SKM-1 (cell line): ENCODE measurements around the gene NFIC.

Experiments used
- DNase-seq: peaks from one replicate; lab custom pipeline; 2025; ENCODE audit not compliant: unreplicated experiment; lab: John Stamatoyannopoulos, UW

The NFIC gene

DNA sequence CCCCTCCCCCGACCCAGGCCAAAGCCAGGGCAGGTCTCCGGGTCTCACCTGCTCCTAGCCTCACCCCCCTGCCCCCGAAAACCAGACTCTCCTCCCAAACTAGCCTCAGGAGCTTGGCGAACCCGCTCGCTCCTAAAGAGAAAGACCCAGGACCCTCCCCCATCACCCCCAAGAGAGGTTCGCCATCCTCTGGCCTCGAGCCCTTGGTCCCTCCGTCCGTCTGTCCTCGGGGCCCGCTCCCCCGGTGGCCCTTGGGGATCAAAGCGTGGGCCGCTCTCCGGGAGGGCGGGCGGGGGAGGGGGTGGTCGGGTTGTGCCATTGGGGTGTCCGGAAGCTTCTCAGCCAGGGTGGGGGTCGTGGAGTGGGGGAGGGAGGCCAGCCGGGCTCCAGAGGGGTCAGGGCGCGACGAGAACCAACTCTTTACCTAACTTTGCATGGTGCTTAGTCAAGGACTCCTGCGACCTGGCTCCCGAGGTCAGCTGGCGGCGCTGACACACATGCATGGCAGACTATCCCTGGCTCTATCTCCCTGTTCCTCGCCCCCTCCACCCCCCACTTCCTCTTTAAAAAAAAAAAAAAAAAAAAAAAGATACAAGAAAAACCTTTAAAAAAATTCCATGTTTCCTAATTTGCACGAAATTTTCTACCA, 98.3 kb downstream of the NFIC start:
- no peak for DNase-seq

DNA sequence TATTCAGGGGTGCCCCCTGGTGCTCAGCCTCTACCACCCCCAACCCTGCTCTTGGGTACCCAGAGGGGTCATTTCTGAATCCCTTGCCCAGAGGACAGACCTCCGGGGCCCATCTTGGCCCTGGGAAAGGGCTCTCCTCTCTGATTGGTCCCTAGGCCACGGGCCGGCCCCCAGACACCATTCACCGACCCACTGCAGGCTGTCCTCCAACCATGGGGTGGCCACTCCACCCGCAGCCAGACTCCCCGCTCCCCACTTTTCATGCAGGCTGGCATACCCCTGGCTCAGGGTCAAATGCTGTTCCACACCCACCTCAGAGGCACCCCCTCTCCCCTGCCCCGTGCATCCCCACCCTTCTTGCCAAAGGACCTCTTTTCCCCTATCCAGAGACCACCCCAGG, 99.2 kb downstream of the NFIC start:
- DNase-seq: no peak

DNA sequence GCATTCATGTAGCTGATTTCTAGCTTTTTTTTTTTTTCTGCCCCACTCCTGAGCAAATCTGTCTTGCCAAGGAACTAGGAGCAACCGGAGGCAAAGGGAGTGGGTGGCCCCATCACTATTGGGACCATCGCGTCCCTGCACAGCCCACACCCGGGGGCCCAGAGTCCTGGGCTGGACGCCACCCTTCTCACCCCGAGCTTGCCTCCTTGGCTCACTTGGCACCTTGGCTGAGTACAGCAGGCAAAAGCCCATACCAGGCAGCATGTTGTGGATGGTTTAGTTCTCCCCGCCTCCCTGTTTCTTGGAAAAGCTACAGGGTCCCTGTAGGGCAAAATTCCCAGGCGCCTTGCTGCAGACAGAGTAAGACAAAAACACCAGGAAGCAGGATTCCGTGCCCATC, 100.3 kb downstream of the NFIC start:
- no peak for DNase-seq

DNA sequence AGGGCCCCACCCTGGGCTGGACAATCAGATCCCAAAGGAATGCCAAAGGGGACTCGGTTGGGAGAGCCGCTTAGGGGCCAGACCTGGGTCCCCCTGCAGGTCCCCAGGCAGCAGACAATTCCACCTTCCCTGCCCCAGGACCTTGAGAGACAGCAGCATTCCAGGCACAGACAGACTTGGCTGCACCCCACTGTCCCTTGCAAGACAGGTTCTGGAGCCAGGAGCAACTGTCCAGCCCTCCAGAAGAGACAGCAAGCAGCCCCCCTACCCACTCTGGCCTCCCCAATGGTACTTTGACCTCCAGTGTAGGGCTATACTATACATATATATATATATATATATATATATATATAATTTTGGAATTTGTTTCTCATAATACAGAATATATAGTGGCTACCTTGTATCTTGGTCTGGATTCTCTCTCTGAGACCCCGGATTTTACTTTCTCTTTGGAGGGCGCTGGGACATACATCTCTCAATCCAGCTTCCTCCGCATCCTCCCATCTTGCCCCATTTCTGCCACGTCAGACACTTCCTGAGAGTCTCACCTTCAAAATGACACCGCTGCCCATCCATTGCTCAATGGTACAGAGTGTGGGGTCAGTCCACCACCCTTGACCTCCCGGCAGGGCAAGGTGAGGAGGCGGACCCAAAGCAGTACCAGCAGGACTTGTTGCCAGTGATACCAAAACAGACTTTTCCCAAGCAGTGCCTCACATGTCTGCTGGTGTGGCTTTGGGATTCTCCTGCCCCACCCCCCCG, 101.2 kb downstream of the NFIC start:
- no peak for DNase-seq

DNA sequence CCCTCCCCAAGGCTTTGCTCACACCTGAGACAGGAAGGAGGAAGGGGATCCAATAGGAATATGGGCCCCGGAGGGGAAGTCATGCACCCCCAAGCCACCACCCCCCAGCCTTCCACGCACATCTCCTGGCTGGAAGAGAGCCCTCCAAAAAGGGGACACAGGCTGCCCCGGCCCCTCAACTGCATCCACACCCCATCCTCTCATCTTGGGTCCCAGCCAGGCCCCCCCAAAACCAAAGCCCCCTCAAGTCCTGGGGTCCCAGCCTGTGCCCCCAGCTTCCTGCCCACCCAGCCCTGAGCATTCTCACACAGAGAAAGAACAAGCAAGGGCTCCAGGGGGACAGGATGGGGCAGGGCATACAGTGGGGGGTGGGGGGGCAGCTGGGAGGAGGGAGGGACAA, 101.8 kb downstream of the NFIC start:
- DNase-seq: no peak

DNA sequence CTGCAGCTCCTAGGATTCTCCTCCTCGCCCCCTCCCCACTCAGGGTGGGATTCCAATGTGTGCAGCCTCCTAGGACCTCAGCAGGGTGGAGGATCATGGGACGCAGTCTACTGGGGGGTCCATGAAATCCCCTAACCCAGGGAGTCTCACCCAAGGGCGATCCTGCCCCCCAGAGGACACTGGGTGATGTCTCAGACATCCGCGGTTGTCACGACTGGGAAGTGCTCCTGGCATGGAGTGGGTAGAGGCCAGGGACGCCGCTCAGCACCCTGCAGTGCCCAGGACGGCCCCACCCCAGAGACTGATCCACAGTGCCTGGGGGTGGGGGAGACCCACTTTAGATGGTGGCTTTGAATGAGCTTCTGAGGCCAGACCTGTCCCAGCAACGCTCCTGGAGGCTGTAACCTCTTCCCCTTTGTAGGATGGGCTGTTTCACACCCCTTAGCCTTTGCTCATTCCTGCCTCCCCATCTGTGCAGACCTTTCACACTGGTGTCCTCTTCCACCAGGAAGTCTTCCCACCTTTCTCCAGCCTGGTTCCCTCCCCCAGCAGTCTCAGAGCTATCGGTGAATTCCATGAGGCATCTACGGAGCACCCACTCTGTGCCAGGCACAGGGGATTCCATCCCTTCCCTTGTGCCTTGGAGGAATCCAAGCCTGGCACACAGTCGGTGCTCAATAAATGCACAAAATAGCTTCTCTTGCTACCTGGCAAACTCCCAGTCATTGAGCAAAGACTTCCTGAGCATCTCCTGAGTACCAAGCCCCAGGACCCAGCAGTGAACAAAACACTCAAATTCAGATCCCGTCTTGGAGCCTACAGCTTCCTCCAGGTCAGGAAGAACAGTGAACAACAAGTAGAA, 103.5 kb downstream of the NFIC start:
- no peak for DNase-seq

DNA sequence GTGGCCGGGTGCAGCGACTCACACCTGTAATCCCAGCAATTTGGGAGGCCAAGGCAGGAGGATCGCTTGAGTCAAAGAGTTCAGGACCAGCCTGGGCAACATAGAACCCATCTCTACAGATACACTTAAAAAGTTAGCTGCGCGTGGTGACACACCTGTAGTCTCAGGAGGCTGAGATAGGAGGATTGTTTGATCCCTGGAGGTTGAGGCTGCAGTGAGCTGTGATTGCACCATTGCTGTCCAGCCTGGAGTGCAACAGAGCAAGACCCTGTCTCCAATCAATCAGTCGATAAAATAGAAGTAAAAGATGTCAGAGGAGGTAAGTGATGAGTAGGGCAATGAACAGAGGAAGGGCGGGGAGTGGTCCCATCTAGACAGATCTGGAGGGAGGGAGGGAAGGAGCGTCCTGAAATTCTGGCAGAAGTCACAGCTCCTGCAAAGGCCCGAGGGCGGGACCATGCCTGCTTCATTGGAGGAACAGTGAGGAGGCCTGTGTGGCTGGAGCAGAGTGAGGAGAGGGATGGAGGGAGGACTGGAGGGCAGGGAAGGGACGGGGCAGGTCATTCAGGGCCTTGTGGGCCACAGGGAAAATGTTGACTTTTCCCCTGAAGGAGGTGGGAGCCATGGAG, 104.2 kb downstream of the NFIC start:
- no peak for DNase-seq

DNA sequence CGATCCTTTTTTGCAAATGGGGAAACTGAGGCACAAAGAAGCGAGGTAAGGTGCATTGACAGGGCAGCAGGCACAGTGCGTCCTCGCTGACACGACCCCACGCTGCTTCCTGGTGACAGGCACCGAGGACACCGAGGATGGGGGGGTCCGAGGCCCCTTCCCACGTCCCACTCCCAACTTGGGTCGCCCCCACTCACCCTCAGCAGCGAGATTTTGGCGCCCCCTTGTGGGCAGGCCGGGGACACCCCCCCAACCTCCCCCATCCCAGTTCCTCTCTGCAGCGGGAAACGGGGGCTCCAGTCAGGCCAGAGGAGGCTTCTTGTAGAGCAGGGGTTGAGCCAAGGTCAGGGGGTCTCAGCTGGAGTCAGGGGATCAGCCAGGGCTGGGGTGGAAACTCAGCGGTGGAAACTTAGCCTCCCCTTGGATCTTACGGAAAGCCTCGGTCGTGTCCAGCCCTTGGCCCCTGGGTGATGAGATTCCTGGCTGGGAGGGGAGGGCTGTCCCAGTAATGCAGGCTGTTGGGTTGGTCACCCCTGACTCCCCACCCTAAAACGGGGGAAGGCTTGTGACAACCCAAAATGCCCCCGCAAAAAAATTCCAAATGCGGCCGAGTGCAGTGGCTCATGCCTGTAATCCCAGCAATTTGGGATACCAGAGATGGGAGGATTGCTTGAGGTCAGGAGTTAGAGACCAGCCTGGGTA, 105.7 kb downstream of the NFIC start:
- DNase-seq: no peak

DNA sequence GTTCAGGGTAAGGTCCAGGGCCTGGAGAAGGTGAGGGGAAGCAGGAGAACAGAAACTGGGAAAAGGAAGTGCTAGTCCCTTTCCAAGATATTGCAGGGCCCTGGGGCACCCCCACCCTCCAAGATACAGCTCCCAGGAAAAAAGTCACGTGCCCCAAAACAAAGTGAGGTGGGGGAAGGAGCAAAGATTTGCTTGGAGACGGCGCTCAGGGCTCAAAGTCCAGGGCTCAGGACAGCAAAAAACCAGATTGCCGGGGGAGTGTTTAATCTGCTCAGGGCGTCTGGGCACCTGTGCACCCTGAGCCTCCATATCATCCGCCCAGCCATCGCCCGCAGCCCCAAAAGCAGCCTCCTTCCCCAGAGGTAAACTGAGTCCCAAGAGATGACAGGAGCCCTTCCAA, 107.6 kb downstream of the NFIC start:
- no peak for DNase-seq

DNA sequence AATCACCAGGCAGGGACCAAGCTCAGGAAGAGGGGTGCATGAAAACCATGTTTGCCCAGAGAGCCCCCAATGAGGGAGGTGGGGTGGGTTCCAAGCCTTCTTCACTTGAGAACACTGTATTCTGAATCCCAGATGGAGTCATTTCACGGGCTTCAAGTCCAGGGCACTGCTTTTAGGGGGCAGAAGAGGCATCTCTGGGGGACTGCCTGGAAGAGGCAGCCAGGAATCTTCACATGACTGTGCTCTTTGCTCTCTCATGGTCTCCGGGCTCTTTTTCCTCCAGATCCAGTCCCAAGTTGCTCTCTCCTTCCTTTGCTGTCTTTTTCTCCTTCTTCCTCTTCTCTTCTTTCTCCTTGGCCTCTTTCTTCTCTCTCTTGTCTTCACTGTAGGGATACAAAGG, 108.2 kb downstream of the NFIC start:
- no peak for DNase-seq

DNA sequence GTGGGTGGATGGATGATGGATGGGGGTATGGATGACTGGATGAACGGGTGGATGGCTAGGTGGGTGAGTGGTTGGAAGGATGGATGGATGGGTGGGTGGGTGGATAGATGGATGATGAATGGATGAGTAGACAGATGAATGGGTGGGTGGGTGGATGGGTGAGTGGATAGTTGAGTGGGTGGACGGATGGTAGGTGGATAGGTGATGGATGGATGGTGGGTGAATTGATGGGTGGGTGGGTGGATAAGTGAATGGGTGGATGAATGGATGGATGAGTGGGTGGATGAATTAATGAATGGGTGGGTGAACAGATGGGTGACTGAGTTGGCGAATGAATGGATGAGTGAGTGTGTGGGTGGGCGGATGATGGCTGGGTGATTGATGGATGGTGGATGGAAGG, 109.1 kb downstream of the NFIC start:
- no peak for DNase-seq

DNA sequence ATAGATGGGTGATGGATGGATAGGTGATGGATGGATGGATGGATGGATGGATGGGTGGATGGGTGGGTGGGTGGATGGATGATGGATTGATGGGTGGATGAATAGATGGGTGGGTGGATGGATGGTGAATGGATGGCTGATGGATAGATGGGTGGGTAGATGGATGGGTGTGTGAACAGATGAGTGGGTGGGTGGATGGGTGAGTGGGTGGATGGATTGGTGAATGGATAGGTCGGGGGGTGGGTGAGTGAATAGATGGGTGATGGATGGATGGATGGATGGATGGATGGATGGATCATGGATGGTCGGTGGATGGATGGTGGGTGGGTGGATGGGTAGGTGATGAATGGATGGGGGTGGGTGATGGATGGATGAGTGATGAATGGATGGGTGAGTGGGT, 110.4 kb downstream of the NFIC start:
- DNase-seq: no peak

DNA sequence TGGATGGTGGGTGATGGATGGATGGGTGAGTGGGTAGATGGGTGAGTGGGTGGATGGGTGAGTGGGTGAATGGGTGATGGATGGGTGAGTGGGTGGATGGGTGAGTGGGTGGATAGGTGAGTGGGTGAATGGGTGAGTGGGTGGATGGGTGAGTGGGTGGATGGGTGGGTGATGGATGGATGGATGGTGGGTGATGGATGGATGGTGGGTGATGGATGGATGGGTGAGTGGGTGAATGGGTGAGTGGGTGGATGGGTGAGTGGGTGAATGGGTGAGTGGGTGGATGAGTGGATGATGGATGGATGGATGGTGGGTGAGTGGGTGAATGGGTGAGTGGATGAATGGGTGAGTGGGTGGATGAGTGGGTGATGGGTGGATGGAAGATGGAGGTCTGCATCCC, 111.1 kb downstream of the NFIC start:
- DNase-seq: no peak

DNA sequence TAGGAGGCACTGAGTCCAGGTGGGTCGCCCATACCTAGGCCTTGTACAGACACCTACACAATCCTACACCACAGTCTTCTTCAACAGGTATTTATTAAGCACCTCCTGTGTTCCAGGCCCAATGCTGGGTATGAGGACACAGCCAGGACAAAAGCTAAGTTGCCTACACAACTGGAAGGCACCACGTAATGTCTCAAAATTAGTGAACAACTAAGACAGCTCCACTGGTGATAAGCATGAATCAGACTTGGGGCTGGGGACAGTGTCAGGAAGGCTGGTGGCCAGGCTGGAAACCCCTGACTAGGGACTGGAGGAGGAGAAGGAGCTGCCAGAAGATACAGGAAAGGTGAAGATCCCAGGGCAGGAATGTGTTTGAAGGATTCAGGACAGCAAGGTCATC, 111.6 kb downstream of the NFIC start:
- no peak for DNase-seq

DNA sequence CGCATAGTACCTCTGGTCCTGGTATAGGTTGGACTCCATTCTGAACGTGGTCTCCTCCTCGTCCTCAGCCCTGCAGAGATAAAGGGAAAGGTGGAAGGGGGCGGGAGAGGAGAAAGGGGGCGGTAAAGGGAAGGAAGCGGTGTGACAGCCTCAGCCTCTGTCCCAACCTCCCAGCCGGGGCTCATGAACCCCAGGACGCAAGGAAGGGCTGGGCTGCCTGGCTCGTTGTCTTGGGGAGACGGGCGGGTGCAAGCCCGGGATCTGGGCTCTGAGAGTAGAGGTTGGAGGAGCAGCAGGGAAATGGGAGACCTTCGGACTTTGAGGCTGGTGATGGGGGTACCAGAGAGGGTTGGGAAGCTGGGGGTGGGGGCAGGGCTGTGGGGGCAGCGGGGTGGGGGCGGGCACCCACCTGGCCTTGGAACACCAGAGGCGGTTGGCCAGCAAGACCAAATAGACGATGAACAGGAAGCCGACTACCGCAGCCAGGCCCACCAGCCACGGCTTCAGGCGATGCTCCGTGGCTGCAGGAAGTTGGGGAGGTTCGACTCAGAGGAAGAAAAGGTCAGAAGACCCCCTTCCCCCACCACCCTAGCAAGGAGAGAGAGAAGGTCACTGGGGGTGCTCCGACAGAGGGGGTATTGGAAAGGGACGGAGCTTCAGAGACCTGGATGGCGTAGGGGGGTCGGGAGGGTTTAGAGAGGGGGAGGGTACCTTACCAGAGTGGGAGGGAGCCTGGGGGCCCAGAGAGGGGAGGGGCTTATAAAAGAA, 112.2 kb downstream of the NFIC start:
- no peak for DNase-seq

DNA sequence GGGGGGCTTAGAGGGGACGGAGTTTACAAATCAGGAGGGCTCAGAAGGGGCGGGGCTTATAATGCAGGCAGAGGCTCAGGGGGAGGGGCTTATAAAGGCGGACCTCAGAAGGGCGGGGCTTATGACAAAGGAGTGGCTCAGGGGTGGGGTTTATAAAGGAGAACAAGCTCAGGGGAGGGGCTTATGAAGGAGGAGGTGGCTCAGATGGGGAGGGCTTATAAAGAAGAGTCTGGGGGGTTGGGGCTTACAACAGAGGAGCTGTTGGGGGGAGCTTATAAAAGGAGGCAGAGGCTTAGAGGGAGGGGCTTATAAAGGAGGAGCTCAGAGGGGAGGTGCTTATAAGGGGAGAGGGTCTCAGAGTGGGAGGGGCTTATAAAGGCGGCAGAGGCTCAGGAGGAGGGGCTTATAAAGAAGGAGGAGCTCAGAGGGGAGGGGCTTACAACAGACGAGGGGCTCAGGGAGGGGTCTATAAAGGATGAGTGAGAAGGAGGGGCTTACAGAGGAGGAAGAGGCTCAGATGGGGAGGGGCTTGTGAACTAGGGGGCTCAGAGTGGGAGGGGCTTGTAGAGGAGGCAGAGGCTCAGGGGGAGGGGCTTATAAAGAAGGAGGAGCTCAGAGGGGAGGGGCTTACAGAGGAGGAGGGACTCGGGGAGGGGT, 112.9 kb downstream of the NFIC start:
- peak; percentile 61 for DNase-seq

DNA sequence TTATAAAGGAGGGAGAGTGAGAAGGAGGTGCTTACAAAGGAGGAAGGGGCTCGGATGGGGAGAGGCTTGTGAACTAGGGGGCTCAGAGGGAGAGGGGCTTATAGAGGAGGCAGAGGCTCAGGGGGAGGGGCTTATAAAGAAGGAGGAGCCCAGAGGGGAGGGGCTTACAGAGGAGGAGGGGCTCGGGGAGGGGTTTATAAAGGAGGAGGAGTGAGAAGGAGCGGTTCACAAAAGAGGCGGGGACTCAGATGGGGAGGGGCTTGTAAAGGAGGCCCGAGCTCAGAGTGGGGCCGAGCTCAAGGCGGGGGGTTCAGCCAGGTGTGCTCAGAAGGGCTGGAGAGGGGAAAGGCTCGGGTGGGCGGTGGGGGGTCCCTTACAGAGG, 113.4 kb downstream of the NFIC start:
- no peak for DNase-seq

DNA sequence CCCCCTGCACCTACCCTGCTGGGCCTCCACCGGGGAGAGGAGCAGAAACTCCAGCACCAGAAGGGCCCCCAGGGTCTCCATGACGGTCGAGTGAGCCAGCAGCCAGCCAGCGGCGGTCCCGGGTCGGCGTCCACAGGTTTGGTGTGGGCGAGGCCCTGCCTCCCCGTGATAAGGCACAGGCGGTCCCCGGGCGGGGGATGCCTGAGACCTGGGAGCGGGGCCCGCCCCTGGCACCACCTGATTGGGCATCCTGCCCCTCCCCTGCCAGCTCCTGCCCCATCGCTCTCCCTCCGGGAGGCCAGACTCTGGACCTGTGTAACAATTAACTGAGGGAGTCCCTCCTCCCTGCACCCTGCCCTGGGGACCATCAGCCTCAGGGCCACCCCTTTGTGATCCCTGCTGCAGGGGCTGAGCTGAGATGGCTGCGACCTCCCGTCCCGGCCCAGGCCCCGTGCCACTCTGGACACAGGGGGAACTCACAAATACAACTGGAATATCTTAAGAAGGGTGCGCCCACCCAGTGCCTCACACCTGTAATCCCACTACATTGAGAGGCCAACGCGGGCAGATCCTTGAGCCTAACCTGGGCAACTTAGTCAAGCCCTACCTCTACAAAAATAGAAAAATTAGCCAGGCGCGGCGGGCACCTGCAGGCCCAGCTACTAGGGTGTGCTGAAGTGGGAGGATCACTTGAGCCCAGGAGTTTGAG, 114.2 kb downstream of the NFIC start, which contains the start of gene SMIM24:
SMIM24 (minus strand) TSS at position 143 of the 709 bp plus-strand sequence; CDS start at position 81, 62 bp downstream.
- DNase-seq: no peak
